ENCODE results near the gene CCDC185. TPM values are rescaled to one million over a fixed set of nuclear protein-coding genes. Genes with fewer than 3 reads are reported as not detected.

Gene CCDC185
- total and polyA plus RNA-seq, 2 experiments from 2014 or later, result 0.56 TPM; not detected in 1

GRCh38 chr1:223353939-223354338 lies 39.3 kb upstream of the CCDC185 start:
- no peaks in the 10 kb centered on the region for H3K4me1 ChIP-seq (ENCODE audit: insufficient read depth)
- H3K9me2 ChIP-seq (ENCODE audit: insufficient read depth), result no peaks in the 10 kb centered on the region
- H3K4me3 Mint-ChIP-seq, result no peak overlapping the region
- ATAC-seq (no peak), DNase-seq (ENCODE audit: low spot score) (no peak)
- no peaks in the 10 kb centered on the region for H3K36me3 ChIP-seq (ENCODE audit: insufficient read depth)
- peaks cover 3% of the 10 kb centered on the region; the same call in 1 of the 3 replicates for H3K4me1 Mint-ChIP-seq
- H4K20me1 ChIP-seq (replicated peaks; ENCODE audit: insufficient read depth), result no peaks in the 10 kb centered on the region
- no peaks in the 10 kb centered on the region for H3F3A ChIP-seq (replicated peaks; ENCODE audit: low read depth)
- no peaks in the 10 kb centered on the region for H3K79me2 ChIP-seq (replicated peaks; ENCODE audit: insufficient read depth)
- no peak overlapping the region for H3K27ac Mint-ChIP-seq
- H3K27me3 ChIP-seq (ENCODE audit: insufficient read depth), result no peaks in the 10 kb centered on the region
- H2AFZ ChIP-seq, result no peak overlapping the region
- no peak for TF ChIP-seq JUNB (IDR thresholded peaks at IDR 0.05; ENCODE audit: unreplicated experiment)
- TF ChIP-seq NANOG (IDR thresholded peaks at IDR 0.05; ENCODE audit: borderline replicate concordance), result no peak
- TF ChIP-seq ZNF331 (CRISPR knock-in tag; IDR thresholded peaks at IDR 0.05; ENCODE audit: low read depth), result no peak
- TF ChIP-seq EZH2 (IDR thresholded peaks at IDR 0.05; ENCODE audit: low read depth, unreplicated experiment), result no peak
- TF ChIP-seq CREB1 (CRISPR knock-in tag; IDR thresholded peaks at IDR 0.05; ENCODE audit: low read depth), result no peak
- TF ChIP-seq POLR2AphosphoS5 (IDR thresholded peaks at IDR 0.05; ENCODE audit: low read depth), result no peak
- TF ChIP-seq, protein P1, sequence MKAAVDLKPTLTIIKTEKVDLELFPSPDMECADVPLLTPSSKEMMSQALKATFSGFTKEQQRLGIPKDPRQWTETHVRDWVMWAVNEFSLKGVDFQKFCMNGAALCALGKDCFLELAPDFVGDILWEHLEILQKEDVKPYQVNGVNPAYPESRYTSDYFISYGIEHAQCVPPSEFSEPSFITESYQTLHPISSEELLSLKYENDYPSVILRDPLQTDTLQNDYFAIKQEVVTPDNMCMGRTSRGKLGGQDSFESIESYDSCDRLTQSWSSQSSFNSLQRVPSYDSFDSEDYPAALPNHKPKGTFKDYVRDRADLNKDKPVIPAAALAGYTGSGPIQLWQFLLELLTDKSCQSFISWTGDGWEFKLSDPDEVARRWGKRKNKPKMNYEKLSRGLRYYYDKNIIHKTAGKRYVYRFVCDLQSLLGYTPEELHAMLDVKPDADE (IDR thresholded peaks at IDR 0.05), result no peak
- TF ChIP-seq, protein P2, sequence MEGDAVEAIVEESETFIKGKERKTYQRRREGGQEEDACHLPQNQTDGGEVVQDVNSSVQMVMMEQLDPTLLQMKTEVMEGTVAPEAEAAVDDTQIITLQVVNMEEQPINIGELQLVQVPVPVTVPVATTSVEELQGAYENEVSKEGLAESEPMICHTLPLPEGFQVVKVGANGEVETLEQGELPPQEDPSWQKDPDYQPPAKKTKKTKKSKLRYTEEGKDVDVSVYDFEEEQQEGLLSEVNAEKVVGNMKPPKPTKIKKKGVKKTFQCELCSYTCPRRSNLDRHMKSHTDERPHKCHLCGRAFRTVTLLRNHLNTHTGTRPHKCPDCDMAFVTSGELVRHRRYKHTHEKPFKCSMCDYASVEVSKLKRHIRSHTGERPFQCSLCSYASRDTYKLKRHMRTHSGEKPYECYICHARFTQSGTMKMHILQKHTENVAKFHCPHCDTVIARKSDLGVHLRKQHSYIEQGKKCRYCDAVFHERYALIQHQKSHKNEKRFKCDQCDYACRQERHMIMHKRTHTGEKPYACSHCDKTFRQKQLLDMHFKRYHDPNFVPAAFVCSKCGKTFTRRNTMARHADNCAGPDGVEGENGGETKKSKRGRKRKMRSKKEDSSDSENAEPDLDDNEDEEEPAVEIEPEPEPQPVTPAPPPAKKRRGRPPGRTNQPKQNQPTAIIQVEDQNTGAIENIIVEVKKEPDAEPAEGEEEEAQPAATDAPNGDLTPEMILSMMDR (conservative IDR thresholded peaks at IDR 0.05; ENCODE audit: low read depth in 2 of 2), result no peak
- TF ChIP-seq, protein P3, sequence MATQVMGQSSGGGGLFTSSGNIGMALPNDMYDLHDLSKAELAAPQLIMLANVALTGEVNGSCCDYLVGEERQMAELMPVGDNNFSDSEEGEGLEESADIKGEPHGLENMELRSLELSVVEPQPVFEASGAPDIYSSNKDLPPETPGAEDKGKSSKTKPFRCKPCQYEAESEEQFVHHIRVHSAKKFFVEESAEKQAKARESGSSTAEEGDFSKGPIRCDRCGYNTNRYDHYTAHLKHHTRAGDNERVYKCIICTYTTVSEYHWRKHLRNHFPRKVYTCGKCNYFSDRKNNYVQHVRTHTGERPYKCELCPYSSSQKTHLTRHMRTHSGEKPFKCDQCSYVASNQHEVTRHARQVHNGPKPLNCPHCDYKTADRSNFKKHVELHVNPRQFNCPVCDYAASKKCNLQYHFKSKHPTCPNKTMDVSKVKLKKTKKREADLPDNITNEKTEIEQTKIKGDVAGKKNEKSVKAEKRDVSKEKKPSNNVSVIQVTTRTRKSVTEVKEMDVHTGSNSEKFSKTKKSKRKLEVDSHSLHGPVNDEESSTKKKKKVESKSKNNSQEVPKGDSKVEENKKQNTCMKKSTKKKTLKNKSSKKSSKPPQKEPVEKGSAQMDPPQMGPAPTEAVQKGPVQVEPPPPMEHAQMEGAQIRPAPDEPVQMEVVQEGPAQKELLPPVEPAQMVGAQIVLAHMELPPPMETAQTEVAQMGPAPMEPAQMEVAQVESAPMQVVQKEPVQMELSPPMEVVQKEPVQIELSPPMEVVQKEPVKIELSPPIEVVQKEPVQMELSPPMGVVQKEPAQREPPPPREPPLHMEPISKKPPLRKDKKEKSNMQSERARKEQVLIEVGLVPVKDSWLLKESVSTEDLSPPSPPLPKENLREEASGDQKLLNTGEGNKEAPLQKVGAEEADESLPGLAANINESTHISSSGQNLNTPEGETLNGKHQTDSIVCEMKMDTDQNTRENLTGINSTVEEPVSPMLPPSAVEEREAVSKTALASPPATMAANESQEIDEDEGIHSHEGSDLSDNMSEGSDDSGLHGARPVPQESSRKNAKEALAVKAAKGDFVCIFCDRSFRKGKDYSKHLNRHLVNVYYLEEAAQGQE (IDR thresholded peaks at IDR 0.05; ENCODE audit: unreplicated experiment), result no peak
- TF ChIP-seq ZNF114 (CRISPR knock-in tag; IDR thresholded peaks at IDR 0.05), result no peak
- TF ChIP-seq EZH2phosphoT487 (IDR thresholded peaks at IDR 0.05; ENCODE audit: unreplicated experiment), result no peak
- TF ChIP-seq, protein P4, sequence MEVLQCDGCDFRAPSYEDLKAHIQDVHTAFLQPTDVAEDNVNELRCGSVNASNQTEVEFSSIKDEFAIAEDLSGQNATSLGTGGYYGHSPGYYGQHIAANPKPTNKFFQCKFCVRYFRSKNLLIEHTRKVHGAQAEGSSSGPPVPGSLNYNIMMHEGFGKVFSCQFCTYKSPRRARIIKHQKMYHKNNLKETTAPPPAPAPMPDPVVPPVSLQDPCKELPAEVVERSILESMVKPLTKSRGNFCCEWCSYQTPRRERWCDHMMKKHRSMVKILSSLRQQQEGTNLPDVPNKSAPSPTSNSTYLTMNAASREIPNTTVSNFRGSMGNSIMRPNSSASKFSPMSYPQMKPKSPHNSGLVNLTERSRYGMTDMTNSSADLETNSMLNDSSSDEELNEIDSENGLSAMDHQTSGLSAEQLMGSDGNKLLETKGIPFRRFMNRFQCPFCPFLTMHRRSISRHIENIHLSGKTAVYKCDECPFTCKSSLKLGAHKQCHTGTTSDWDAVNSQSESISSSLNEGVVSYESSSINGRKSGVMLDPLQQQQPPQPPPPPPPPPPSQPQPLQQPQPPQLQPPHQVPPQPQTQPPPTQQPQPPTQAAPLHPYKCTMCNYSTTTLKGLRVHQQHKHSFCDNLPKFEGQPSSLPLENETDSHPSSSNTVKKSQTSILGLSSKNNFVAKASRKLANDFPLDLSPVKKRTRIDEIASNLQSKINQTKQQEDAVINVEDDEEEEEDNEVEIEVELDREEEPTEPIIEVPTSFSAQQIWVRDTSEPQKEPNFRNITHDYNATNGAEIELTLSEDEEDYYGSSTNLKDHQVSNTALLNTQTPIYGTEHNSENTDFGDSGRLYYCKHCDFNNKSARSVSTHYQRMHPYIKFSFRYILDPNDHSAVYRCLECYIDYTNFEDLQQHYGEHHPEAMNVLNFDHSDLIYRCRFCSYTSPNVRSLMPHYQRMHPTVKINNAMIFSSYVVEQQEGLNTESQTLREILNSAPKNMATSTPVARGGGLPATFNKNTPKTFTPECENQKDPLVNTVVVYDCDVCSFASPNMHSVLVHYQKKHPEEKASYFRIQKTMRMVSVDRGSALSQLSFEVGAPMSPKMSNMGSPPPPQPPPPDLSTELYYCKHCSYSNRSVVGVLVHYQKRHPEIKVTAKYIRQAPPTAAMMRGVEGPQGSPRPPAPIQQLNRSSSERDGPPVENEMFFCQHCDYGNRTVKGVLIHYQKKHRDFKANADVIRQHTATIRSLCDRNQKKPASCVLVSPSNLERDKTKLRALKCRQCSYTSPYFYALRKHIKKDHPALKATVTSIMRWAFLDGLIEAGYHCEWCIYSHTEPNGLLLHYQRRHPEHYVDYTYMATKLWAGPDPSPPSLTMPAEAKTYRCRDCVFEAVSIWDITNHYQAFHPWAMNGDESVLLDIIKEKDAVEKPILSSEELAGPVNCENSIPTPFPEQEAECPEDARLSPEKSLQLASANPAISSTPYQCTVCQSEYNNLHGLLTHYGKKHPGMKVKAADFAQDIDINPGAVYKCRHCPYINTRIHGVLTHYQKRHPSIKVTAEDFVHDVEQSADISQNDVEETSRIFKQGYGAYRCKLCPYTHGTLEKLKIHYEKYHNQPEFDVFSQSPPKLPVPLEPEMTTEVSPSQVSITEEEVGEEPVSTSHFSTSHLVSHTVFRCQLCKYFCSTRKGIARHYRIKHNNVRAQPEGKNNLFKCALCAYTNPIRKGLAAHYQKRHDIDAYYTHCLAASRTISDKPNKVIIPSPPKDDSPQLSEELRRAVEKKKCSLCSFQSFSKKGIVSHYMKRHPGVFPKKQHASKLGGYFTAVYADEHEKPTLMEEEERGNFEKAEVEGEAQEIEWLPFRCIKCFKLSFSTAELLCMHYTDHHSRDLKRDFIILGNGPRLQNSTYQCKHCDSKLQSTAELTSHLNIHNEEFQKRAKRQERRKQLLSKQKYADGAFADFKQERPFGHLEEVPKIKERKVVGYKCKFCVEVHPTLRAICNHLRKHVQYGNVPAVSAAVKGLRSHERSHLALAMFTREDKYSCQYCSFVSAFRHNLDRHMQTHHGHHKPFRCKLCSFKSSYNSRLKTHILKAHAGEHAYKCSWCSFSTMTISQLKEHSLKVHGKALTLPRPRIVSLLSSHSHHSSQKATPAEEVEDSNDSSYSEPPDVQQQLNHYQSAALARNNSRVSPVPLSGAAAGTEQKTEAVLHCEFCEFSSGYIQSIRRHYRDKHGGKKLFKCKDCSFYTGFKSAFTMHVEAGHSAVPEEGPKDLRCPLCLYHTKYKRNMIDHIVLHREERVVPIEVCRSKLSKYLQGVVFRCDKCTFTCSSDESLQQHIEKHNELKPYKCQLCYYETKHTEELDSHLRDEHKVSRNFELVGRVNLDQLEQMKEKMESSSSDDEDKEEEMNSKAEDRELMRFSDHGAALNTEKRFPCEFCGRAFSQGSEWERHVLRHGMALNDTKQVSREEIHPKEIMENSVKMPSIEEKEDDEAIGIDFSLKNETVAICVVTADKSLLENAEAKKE (CRISPR knock-in tag; IDR thresholded peaks at IDR 0.05), result no peak
- TF ChIP-seq STAT1 (IDR thresholded peaks at IDR 0.05; ENCODE audit: unreplicated experiment), result no peak
- H3K36me3 Mint-ChIP-seq (ENCODE audit: low read depth), result no peaks in the 10 kb centered on the region
- H3K27me3 Mint-ChIP-seq (ENCODE audit: insufficient read depth, low read depth, poor library complexity), result peaks cover 5% of the 10 kb centered on the region
- H3K27ac ChIP-seq (ENCODE audit: low read depth), result no peak overlapping the region
- no peak overlapping the region for H3K4me2 ChIP-seq
- H3K4me3 ChIP-seq, result no peak overlapping the region
- no peaks in the 10 kb centered on the region for H3K9me3 Mint-ChIP-seq

Measured in GM23338 (cell line).